Cardiac muscle cell (in vitro differentiated cells and primary cell): ENCODE measurements around the gene SLC25A30. TPM values are rescaled to one million over a fixed set of nuclear protein-coding genes. Genes with fewer than 3 reads are reported as not detected.

ENCODE experiments used
- DNase-seq, 2 donors: peaks; one replicate each; pipeline versions ENCODE4 v3.0.0 to v3.0.0-alpha.2; 2010 to 2017; ENCODE audit warnings: low read depth in 1 of 2, low spot score in 1 of 2
- H3K27ac ChIP-seq: fragments of 200-600 bp; sonication (generic); 2 replicates; pipeline ENCODE4 v1.5.1; 2016
- H3K27me3 ChIP-seq: fragments of 200-600 bp; sonication (generic); 2 replicates; pipeline ENCODE4 v1.6.0; 2016; ENCODE audit warnings: control low read depth
- H3K36me3 ChIP-seq: fragments of 200-600 bp; sonication (generic); 2 replicates; pipeline ENCODE4 v1.5.1; 2016; ENCODE audit warnings: control low read depth
- H3K4me1 ChIP-seq: fragments of 200-600 bp; sonication (generic); 2 replicates; pipeline ENCODE4 v1.8.1; 2017; ENCODE audit warnings: low read depth, mild to moderate bottlenecking, mixed run types
- H3K4me3 ChIP-seq: fragments of 200-600 bp; sonication (generic); 2 replicates; pipeline ENCODE4 v1.5.1; 2016; ENCODE audit warnings: mild to moderate bottlenecking
- H3K9me3 ChIP-seq: fragments of 200-600 bp; sonication (generic); 2 replicates; pipeline ENCODE4 v1.5.1; 2017; ENCODE audit warnings: low read depth, mild to moderate bottlenecking, control low read depth
- CTCF ChIP-seq: IDR thresholded peaks from 2 replicates; pipeline ENCODE4 v1.5.1; 2012; ENCODE audit warnings: low read depth, mild to moderate bottlenecking, low read length
- polyA plus RNA-seq: library from polyadenylated mRNA; unstranded; fragments of >200 nt; fragmentation: Nextera tagmentation; extraction: Ambion mirVana; gene quantifications from 2 replicates; pipeline ENCODE4 v1.2.1, GENCODE V29; 2016
- total RNA-seq: library from RNA; depleted of rRNA; stranded (reverse); fragments of >200 nt; gene quantifications from 2 replicates; pipeline ENCODE4 v1.2.3, GENCODE V29; 2016

SLC25A30 gene
- total and polyA plus RNA-seq, 2 experiments from 2014 or later = 7.4 to 8.6 TPM

GRCh38 chr13:45445053-45445452, 26.9 kb upstream of the SLC25A30 start:
- TF ChIP-seq CTCF = no peak
- Histone ChIP-seq H3K27me3 (no peaks in the 10 kb centered on the region), H3K4me1 (peaks cover 11% of the 10 kb centered on the region), H3K27ac (no peak overlapping the region), H3K4me3 (no peak overlapping the region), H3K36me3 (no peaks in the 10 kb centered on the region), H3K9me3 (no peaks in the 10 kb centered on the region)
- no peak for DNase-seq

- peaks cover 15% of the 10 kb centered on the region for H3K4me1 ChIP-seq
- H3K27ac ChIP-seq = peak overlapping the region; percentile 87
- no peak overlapping the region for H3K4me3 ChIP-seq
- peak; percentile 12 for TF ChIP-seq CTCF
- peak in 1 of 2 donors; percentile 20 for DNase-seq
- no peaks in the 10 kb centered on the region for H3K9me3 ChIP-seq
- no peaks in the 10 kb centered on the region for H3K27me3 ChIP-seq
- H3K36me3 ChIP-seq = no peaks in the 10 kb centered on the region
Observed at GRCh38 chr13:45441633-45442032, 23.5 kb upstream of the SLC25A30 start.

DNA sequence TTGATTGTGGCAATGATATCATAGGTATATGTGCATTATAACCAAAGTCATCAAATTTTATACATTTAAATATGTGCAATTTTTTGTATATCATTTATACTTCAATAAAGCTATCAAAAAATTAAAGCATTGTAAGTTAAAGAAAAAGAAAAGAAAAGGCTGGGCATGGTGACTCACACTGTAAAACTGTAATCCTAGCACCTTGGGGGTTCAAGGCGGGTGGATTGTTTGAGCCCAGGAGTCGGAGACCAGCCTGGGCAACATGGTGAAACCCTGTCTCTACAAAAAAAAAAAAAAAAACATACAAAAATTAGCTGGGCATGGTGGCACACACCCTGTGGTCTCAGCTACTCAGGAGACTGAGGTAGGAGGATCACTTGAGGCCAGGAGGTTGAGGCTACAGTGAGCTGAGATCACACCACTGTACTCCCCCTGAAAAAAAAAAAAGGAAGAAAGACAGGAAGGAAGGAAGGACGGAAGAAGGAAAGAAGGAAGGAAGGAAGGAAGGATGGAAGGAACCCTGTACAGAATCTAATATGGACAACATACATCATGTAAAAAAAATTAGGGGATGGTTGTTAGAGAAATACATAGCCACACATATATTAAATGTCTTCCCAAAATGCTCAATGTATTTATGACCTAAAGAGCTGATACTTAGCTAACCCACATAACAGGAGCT, 21.7 kb upstream of the SLC25A30 start:
- TF ChIP-seq CTCF = no peak
- Histone ChIP-seq H3K4me1 (peaks cover 15% of the 10 kb centered on the region), H3K4me3 (no peak overlapping the region), H3K9me3 (no peaks in the 10 kb centered on the region), H3K27me3 (no peaks in the 10 kb centered on the region), H3K27ac (peak overlapping the region; percentile 87), H3K36me3 (no peaks in the 10 kb centered on the region)
- no peak for DNase-seq

DNA sequence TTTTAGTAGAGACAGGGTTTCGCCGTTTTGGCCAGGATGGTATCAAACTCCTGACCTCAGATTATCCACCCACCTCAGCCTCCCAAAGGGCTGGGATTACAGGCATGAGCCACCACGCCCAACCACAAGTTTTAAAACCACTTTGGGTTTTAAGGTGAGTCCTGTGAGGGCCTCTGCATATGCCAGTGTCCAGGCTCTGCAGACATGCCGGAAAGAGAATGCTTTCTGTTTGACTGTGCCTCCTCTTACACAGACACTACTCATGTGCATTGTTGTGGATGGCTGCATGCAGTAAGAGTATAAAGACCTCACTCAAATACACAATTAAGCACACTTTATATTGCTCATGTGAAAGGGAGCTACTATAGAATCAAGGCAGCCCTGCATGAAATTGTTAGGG, 20.8 kb upstream of the SLC25A30 start:
- H3K4me1 ChIP-seq = peaks cover 15% of the 10 kb centered on the region
- no peaks in the 10 kb centered on the region for H3K9me3 ChIP-seq

GRCh38 chr13:45437947-45438346, 19.8 kb upstream of the SLC25A30 start:
- H3K9me3 ChIP-seq = no peaks in the 10 kb centered on the region
- DNase-seq = no peak

More for the DNA sequence above, 20.8 kb upstream of the SLC25A30 start:
- H3K4me3 ChIP-seq = no peak overlapping the region
- H3K27me3 ChIP-seq = no peaks in the 10 kb centered on the region
- H3K36me3 ChIP-seq = no peaks in the 10 kb centered on the region
- no peak for TF ChIP-seq CTCF
- DNase-seq = no peak
- peak overlapping the region; percentile 87 for H3K27ac ChIP-seq

More at GRCh38 chr13:45437947-45438346, 19.8 kb upstream of the SLC25A30 start:
- no peaks in the 10 kb centered on the region for H3K36me3 ChIP-seq
- H3K4me1 ChIP-seq = peaks cover 24% of the 10 kb centered on the region
- H3K27me3 ChIP-seq = no peaks in the 10 kb centered on the region
- no peak overlapping the region for H3K4me3 ChIP-seq
- peak overlapping the region; percentile 41 for H3K27ac ChIP-seq
- no peak for TF ChIP-seq CTCF
